NK-92 (cell line): ENCODE measurements around the gene ABCC1.

Experiments used
- DNase-seq: peaks from one replicate; lab custom pipeline; 2025; ENCODE audit not compliant: unreplicated experiment; lab: John Stamatoyannopoulos, UW

ABCC1 gene

DNA sequence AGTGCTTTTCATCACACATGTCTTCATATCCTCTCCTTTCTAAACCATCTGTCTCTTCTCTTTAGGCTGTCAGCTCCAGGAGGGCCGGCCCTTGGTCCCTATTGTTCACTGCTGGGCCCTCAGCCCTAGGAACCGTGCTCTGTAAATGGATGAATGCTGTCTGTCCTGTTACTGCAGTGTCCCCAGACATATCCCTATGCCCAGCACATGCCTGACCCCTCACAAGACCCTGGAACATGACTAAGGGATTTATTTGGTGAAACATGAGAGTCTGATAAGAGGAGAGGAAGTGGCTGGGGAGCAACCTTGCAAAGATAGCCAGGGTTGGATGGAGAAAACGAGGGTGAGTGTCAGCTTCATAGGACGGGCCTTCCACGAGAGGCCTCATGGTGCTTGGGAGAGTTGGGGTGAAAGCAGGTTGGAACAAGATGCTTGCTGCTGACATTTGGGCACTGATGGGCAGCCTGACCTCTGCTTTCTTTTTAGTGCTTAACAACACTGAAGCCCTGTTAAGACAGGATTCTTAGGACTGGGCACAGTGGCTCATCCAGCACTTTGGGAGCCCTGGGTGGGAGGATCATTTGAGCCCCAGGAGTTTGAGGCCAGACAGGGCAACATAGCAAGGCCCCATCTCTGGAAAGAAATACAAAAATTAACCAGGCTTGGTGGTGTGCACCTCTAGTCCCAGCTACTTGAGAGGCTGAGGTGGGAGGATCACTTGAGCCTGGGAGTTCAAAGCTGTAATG lies 39.0 kb downstream of the ABCC1 start:
- no peak for DNase-seq

- no peak for DNase-seq
Measured at GRCh38 chr16:15990902-15991301, 41.5 kb downstream of the ABCC1 start.

GRCh38 chr16:15993128-15993527 lies 43.7 kb downstream of the ABCC1 start:
- no peak for DNase-seq

GRCh38 chr16:15993541-15993940 lies 44.1 kb downstream of the ABCC1 start:
- DNase-seq: no peak

DNA sequence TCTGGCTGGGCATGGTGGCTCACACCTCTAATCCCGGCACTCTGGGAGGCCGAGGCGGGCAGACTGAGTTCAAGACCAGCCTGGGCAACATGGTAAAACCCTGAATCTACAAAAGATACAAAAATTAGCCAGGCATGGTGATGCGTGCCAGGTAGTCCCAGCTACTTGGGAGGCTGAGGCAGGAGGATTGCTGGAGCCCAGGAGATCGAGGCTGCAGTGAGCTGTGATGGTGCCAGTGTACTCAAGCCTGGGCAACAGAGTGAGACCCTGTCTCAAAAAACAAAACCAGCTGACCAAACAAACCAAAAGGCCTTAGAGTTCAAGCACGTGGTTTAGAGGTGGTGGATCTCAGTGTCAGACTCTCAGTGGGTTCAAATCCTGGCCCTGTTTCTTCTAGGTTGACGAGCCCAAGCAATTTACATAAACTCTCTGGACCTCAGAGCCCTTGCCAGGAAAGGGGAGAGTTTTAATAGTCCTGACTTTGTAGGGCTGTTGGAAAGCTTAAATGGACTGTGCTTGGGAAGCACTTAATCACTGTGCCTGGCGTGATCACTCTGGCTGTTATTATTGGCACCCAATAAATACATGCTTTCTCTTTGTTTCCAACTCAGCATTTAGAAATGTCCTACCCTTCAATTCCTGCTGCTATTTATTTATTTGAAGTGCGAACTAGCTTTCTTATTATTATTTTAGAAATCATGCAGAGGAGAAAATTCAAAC lies 44.7 kb downstream of the ABCC1 start:
- no peak for DNase-seq

GRCh38 chr16:15996432-15997109 lies 47.2 kb downstream of the ABCC1 start:
- no peak for DNase-seq

DNA sequence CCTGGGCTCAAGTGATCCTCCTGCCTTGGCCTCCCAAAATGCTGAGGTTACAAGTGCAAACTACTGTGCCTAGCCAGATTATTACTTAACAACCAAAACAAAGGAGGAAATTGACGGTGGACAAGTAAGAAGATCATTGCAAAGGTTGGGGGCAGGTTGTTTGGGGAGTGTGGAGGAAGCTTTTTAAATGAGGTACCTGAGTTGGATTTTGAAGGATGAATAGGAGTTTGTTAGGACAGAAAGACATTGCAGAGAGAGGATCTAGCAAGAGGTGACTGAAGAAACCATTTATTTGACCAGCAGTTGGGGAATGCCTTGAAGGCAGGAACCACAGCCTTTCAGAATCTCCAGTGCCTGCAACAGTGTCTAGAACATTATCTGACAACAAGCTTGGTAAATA lies 51.3 kb downstream of the ABCC1 start:
- no peak for DNase-seq

DNA sequence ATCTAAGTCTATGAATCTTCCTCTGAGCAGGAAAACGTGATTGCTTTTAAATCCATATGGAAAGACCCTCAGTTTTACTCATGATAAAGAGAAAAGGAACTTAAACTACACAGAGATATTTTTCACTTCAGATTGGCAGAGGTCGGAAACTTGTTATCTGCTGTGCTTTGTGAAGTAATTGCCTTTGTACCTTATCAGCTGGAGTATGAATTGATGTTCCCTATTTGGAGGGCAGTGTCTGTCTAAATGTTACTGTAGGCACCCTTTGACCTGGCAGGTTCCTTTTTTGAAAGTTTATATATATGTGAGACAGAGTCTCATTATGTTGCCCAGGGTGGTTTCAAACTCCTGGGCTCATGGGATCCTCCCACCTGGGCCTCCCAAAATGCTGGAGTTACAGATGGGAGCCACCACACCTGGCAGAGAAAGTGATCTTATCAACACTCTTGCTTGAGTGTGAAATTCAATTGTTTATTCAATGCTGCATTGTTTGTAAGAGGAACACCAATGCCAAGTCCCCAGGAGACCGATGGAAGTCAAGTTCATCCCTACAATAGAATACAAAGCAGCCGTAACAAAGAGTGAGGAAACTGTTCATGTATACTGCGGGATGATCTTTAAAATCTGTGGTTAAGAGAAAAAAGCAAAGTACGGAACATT lies 52.3 kb downstream of the ABCC1 start:
- no peak for DNase-seq

DNA sequence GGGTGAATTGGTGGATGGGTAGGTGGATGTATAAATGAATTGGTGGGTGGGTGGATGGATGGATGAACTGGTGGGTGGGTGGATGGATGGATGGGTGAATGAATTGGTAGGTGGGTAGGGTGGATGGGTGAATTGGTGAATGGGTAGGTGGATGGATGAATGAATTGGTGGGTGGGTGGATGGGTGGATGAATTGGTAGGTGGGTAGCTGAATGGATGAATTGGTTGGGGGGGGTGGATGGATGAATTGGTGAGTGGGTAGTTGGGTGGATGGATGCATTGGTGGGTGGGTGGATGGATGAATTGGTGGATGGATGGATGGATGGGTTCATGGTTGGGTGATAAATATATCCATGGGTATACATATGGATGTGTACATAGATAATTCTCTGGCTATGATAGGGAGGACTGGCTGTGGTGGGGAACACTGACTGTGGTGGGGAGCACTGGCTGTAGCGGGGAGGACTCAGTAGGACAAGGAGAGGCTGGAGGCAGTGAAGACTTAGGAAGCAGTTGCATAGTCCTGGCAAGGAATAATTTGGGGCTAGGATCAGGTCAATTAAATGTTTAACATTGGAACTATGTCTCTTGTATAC lies 54.4 kb downstream of the ABCC1 start:
- no peak for DNase-seq

- DNase-seq: no peak
Measured at GRCh38 chr16:16004314-16004749, 54.9 kb downstream of the ABCC1 start.

- no peak for DNase-seq
Measured at GRCh38 chr16:16005721-16006120, 56.3 kb downstream of the ABCC1 start.

DNA sequence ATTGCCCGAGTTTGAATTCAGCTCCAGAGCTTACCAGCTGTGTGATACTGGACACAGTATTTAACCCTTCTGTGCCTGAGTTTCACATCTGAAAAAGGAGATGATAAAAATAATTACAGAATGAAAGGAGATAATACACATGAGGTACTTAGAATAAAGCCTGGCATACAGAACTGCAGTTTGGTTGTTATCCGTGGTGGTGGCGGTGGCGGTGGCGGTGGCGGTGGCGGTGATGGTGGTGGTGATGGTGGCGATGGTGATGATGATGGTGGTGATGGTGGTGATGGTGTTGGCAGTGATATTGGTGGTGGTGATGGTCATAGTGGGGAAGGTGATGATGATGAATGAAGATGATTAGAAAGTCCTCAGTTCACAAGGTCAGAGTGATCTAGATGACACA lies 57.2 kb downstream of the ABCC1 start:
- no peak for DNase-seq

GRCh38 chr16:16007743-16008111 lies 58.3 kb downstream of the ABCC1 start:
- DNase-seq: no peak

GRCh38 chr16:16008666-16009065 lies 59.2 kb downstream of the ABCC1 start:
- DNase-seq: no peak

GRCh38 chr16:16009401-16009800 lies 60.0 kb downstream of the ABCC1 start:
- DNase-seq: no peak

DNA sequence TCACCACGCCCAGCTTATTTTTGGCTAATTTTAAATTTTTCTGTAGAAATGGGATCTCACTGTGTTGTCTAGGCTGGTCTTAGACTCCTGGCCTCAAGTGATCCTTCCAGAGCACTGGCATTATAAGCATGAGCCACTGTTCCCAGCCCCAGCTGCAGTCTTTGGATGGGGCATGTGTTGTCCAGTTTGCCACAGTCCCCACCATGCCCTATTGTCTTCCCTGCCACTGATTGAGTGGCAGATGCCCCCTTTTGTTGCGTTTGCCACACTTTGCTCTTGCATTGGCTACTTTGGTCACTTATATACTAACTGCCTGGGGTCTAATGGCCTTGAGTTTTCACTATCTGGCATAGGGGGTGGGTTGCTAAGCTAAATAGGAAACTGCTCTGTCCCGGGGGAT lies 60.8 kb downstream of the ABCC1 start:
- DNase-seq: no peak

DNA sequence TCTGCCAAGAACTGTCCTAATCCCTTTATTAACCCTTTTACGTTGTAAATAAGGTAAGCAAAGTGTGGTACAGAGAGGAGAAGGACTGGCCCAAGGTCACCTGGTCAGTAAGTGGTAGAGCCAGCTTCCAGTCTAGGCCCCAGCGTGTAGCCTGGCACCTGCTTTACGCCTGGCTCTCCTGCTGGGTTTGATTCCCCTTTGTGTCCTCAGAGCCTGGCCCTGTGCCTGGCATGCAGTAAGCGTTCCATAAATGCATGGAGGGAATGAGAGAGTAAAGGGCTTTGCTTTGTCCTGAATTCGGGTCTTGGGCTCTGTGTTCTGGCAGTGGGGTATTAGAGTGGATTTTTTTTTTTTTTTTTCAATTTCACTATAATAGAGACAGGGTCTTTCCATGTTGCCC lies 62.7 kb downstream of the ABCC1 start:
- DNase-seq: no peak

- no peak for DNase-seq
Measured at GRCh38 chr16:16013812-16014211, 64.4 kb downstream of the ABCC1 start.

GRCh38 chr16:16014329-16015224 lies 65.2 kb downstream of the ABCC1 start:
- no peak for DNase-seq

- DNase-seq: no peak
Measured at GRCh38 chr16:16015849-16016248, 66.4 kb downstream of the ABCC1 start.
